GM04504 (cell line): ENCODE results near the gene LYPD1.

Experiments
- DNase-seq: peaks from one replicate; pipeline ENCODE4 v3.0.0-alpha.2; 2012; ENCODE audit warnings: low read depth

The LYPD1 gene

DNA sequence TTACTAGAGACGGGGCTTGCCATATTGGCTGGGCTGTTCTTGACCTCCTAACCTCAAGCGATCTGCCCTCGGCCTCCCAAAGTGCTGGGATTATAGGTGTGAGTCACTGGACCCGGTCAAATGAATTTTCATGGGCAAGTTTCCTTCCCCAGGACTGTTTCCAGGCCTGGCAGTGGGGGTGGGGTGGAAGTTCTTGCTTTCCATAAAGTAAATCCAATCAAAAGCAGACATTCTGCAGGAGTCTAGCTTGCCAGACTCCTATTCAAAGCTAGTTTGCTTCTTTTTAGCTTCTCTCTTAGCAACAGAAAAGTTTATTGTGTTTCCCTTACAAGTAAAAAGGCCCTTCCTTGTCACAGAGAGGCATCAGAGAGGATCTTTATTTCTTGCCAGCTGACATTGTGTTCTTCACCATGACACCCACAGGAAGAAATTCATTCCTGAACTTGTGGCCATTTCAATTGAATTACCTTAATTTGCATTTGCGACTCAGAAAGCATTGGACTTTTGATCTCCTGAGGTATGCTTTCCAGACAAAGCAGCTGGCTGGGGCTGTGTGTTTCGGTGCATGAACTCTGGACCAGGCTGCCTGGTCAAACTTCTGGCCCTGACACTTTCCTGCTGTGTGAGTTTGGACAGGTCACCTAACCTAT is 37.9 kb downstream of the LYPD1 start:
- peak; percentile 35 for DNase-seq

DNA sequence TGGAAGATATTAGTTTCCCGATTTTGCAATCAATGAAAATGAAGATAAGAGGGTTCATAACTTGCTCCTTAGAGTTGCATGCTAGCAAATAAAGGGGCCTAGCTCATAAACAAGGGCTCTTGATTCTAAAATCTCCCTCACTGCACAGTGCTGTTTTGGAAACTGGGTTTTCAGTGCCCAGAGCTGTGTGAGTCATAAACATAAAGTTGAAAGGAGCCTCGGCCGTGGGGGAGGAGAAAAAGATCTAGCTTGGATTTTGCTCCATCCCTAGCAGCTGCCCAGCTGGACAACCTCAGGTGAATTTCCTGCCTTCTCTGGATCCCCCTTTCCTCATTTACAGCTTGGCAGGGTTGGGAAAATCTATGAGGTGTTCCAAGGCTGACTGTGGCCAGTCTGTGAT is 42.5 kb downstream of the LYPD1 start:
- DNase-seq: no peak

GRCh38 chr2:132623096-132623839 is 46.7 kb downstream of the LYPD1 start:
- DNase-seq: peak; percentile 81

DNA sequence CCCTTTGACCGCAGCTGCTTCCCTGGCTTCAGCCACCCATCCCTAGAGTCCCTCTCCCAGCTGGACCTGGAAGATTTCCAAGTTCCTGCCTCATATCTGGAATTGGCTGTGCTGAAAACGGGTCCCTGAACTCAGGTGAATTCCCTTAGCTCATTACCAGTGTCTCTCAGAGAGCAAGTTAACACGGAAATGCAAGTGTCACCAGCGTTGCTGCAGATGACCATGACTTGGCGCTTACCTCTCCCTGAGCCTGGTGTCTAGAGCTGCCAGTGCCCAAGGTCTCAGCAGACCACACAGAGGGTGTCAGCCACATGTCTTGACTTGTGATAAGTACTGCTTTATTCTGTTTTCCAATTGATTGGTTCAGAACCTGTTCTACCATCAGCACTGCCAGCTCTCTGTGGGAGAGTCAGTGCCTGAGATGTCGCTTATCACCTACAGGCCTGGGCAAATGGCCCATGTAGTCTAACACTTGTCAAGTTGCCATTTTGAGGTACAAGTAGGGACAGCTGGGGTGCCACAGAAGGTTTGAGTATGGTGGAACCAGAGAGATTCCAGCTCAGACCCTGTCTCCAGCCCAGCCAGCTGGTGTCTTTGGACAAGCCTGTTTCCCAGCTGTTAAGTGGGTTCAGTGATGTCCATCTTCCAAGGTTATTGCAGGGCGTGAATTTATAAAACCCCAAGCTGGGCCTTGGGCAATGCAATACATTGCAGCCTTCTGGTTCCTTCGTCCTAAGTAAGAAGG is 48.7 kb downstream of the LYPD1 start:
- DNase-seq: no peak

DNA sequence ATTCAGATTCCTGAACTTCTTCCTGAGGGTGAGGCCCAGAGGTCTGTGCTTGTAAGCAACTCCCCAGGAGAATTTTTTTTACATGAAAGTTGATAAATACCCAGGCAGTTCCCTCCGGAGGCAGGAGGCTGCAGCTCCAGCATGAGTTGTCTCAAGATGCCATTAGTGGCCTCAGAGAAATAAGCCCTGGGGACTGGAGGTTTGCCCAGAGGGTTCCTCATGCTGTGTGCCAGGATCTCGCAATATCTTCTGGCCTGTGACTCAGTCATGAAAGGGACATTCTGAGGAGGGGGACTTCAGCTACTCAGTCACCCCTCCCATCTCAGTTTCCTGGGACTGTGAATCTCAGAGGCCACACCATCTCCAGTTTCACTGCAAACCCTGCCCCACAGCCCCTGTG is 49.9 kb downstream of the LYPD1 start:
- peak; percentile 48 for DNase-seq

GRCh38 chr2:132618734-132619133 is 51.3 kb downstream of the LYPD1 start:
- DNase-seq: no peak

DNA sequence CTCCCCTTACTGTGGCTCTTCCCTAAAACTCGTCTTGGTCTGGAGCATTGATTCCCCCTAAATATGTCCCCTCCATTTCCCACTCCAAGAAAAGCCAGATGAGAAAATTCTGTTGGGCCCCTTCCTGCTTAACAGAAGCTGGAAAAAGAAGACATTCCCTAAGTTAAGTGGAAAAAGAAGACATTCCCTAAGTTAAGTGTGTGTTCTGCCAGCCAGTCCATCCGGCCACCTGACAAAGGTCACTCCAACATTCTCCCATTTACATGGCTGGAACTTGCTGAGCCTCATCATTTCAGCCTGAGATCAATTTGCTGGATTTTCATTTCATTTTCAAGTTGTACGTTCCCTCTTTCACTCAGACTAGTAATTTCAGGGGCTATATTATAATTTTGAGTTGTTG is 52.0 kb downstream of the LYPD1 start:
- no peak for DNase-seq

DNA sequence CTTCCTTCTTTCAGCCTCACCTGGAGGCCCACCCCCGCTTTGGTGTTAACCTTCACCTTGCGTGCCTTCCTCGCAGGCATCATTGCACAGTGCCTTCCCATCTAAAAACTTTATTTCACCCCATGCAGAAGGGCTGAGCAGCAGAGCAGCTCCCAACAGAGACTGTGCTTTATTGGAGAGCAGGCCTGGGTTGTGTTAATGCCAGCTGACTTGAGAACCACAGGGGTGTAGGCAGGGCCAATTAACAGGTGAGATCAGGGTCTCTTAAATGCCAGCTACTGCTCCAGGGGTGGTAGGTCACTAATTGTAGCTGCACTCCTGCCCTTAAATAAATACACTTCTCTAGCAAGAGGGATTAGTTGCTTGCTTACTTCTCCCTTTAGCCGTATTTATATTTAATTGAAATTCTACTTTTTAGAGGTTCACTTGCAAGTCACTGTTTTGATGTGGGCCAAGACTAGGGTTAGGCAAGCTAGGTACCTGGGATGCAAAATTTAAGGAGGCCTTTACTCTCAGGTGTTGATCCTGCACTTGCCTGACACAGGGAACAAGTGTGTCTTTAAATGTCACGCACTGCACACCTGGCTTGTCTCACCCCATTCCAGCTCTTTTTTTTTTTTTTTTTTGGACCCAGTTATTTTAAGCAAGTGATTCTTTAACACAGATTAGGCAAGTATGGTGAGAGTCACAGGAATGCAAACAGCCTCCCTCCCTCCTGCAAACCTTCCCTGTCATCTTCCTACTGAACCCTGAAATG is 54.5 kb downstream of the LYPD1 start:
- no peak for DNase-seq

DNA sequence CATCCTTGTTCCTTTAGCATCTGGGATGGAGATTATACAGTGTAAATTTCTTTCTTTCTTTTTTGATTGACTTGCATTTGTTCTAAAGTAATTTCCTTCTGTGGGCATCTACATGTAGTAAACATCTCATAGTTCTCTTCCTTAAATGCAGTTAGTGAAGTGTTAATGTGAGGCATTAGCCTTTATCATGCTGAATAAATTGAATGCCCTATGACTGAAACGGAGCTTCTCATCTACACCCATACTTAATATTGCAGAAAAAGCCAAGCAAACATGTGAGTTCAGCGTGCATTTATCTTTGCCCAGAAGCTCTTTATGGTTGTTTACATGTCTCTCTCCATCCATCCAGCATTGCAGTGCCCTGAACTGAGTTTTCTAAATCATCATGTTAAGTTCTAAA is 58.3 kb downstream of the LYPD1 start:
- no peak for DNase-seq

DNA sequence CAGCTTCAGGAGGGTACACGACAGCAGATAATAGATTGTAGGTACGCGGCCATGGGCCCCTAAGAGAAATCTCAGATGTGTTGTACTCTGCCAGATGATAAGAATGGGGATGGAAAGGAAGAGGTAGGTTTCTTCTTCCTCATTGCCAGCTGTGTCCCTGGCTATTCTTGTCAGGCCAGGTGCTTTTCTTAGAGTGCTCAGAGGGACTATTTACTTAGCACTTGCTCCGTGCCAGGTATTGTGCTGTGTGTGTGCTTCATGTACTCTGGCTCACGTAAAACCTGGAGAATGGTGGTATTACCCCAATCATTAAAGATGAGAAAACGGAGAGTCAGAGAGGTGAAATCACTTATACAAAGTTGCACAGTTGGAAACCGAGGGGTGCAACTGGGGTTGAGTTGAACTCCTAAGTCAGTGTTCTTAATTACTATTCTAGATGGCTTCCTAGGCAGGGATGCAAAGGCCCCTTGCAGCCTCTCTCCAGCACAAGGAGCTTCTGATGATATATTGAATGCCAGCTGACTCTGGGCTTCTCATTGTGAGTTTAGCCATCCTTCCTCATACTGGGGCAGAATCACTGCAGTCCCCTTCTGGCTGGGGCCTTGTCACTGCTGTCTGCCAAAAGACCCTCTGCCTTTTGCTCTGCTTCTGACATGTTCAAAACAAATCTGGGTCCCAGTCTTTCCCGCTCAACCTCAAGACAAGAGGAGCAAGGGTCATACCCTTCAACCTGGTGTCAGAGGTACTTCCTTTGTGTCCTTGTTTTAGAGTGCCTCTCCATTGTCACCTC is 60.7 kb downstream of the LYPD1 start:
- no peak for DNase-seq

DNA sequence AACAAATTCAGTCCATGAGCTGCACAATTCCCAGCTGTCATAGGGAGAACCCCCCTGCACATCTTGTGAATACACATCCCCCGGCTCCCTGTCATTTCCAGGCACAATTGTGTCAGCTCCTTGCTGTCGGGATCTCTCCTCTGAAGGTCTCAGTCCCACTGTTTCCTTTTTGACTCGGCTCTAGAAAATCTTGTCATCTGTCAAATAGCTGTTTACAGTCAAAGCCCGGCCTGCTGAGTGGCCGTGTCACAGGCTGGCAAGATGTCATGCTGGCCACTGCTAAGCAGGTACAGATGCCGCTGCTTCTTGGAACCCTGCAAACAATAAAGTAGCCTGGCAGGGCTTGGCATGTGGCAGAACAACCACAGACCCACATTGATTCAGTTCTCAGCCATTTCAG is 61.7 kb downstream of the LYPD1 start:
- DNase-seq: no peak

DNA sequence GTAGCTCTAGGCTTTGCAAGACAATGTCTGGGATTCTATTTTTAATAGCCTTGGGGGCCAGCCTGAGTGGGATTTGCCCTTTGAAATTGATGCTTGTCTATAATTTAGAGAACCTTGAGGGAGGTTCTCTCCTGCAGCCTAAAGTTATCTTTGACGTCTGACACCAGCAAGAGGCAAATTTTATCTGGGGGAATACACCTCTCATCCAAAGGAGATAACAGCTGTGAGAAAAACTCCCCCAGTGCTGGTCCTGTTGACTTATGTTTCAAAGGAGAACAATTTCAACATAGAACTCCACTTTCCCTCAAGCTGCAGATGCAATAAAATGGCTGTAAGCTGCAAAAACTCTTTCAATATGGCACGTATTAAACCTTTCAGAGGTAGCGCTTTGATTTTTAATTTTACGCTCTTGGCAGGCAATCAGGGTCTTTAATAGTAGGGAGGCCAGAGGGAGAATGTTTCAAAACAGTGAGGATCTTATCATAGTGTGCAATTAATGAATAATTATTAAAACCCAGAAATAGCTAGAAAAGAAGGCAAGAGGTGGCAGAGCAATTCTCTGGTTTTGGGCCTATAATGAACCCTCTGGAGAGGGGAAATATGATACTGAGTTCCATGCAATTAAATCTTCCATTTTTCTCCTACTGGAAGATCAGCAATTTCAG is 62.4 kb downstream of the LYPD1 start:
- DNase-seq: no peak

- no peak for DNase-seq
Measured at GRCh38 chr2:132606649-132607048, 63.4 kb downstream of the LYPD1 start.

DNA sequence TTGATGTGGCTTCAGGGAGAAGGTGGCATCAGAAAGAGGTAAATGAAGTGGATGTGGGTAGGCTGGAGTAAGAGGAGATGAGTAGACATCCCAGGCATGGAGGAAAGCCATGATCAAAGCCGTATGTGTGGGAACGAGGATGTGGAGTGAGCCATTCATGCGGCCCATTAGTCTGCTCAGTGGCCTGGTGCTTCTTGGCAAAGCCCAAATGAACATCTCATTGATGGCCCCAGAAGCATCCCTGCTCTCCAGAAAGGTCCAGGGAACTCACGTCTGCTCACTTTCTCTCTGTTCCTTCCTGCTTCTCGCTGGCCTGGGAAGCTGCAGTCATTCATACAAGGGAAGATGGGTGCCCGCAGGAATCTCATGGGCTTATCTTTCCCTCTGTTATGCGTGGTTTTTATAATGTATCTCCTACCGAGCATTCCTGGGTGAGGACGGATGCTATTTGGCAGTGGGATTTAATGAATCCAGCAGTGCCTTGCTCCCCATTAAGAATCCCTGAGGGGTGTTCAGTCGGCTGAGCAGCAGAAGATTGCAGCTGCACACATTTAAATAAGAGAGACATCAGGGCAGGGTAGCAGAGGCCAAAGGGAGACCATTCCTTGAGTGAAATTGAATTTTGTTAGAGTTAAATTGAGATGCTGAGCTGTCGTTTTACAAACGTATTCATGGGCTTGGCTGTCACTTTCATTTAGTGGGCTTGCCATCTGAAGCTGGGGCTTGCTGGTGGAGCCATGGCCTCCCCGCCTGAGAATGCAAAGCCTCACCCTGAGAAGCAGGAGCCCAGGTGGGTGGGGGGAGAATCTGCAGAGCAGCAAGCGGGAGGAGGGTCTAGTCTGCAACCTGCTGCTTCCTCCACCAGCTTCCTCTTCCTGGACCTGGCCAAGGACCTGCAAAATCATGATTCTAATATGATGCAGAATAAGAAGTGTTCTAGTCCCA is 64.5 kb downstream of the LYPD1 start:
- DNase-seq: no peak

DNA sequence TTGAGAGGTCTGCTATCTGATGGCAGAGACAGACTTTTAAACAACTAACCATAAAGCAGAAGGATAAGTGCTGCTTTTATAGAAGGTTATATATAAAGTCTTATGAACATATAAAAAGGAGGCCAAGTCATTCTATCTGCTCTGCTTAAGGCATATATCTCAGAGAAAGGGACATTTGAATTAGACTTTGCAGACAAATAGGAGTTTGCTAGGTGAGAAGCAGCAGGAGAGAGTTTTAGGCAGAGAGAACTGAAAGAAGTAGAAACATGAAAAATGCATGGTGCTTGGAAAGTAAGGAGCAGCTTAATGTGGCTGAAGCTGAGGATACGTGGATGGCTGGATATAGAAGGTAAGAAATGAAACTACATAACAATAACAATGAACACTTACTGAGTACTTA is 65.4 kb downstream of the LYPD1 start:
- no peak for DNase-seq

- DNase-seq: no peak
Measured at GRCh38 chr2:132599556-132599955, 70.4 kb downstream of the LYPD1 start.

- no peak for DNase-seq
Measured at GRCh38 chr2:132598536-132598935, 71.5 kb downstream of the LYPD1 start.

- no peak for DNase-seq
Measured at GRCh38 chr2:132597831-132598230, 72.2 kb downstream of the LYPD1 start.

DNA sequence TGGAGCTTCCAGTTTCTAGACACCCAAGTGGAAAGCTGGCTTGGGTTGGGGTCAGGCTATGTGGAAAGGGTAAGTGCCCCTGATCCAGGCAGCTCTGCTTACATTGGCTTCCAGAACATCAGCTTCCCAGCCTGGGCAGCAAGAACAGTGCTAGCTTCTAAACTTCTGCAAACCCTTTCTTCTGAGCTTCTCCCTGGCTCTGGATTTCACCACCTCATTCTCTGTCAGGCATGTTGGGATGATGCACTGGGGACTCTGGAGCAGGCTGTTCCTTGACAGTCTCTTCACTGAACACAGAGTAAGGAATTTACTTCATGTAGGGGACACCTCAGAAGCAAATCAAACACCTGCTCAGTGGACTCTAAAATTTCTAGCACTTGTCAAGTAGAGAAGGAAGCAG is 72.8 kb downstream of the LYPD1 start:
- no peak for DNase-seq

DNA sequence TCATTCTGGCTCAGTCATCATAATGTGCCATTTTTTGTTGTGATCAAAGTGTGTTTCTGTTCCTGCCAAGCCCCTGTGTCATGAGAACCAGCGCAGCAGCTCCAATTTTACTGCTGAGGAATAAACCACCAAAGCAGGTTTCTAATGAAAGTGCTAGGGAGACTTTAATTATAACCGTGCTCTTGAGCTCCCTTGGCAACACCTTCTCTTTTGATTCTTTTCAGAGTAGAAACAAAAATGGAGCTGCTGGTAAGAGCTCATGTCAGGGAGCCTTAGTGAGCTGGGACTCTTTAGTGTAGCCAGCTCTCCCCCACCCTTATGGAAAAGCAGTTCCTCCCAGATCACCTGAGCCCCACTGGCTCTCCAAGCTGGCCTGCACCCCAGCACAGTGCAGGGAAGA is 74.3 kb downstream of the LYPD1 start:
- DNase-seq: no peak
